Measurements from ENCODE around the gene HLA-DQA1.

GRCh38 chr6:32637883-32638282 is 677 bp downstream of the HLA-DQA1 start:
- TF ChIP-seq, protein P1, sequence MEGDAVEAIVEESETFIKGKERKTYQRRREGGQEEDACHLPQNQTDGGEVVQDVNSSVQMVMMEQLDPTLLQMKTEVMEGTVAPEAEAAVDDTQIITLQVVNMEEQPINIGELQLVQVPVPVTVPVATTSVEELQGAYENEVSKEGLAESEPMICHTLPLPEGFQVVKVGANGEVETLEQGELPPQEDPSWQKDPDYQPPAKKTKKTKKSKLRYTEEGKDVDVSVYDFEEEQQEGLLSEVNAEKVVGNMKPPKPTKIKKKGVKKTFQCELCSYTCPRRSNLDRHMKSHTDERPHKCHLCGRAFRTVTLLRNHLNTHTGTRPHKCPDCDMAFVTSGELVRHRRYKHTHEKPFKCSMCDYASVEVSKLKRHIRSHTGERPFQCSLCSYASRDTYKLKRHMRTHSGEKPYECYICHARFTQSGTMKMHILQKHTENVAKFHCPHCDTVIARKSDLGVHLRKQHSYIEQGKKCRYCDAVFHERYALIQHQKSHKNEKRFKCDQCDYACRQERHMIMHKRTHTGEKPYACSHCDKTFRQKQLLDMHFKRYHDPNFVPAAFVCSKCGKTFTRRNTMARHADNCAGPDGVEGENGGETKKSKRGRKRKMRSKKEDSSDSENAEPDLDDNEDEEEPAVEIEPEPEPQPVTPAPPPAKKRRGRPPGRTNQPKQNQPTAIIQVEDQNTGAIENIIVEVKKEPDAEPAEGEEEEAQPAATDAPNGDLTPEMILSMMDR (IDR thresholded peaks at IDR 0.05), result no peak
- TF ChIP-seq ATF3 (CRISPR knock-in tag; conservative IDR thresholded peaks at IDR 0.05), result no peak
- TF ChIP-seq ELF4 (CRISPR knock-in tag; IDR thresholded peaks at IDR 0.05; ENCODE audit: low read depth), result no peak
- TF ChIP-seq CREM (CRISPR knock-in tag; IDR thresholded peaks at IDR 0.05), result no peak
- no peak for TF ChIP-seq USF2 (CRISPR knock-in tag; IDR thresholded peaks at IDR 0.05)
- no peak for TF ChIP-seq CBFB (CRISPR knock-in tag; IDR thresholded peaks at IDR 0.05; ENCODE audit: low read depth)
- TF ChIP-seq TCF7 (CRISPR knock-in tag; IDR thresholded peaks at IDR 0.05; ENCODE audit: low read depth), result no peak
- TF ChIP-seq SP1 (CRISPR knock-in tag; conservative IDR thresholded peaks at IDR 0.05), result no peak
- no peak for TF ChIP-seq IRF1 (CRISPR knock-in tag; IDR thresholded peaks at IDR 0.05)
- TF ChIP-seq, protein P2, sequence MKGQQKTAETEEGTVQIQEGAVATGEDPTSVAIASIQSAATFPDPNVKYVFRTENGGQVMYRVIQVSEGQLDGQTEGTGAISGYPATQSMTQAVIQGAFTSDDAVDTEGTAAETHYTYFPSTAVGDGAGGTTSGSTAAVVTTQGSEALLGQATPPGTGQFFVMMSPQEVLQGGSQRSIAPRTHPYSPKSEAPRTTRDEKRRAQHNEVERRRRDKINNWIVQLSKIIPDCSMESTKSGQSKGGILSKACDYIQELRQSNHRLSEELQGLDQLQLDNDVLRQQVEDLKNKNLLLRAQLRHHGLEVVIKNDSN (CRISPR knock-in tag; IDR thresholded peaks at IDR 0.05), result no peak
- TF ChIP-seq, protein P3, sequence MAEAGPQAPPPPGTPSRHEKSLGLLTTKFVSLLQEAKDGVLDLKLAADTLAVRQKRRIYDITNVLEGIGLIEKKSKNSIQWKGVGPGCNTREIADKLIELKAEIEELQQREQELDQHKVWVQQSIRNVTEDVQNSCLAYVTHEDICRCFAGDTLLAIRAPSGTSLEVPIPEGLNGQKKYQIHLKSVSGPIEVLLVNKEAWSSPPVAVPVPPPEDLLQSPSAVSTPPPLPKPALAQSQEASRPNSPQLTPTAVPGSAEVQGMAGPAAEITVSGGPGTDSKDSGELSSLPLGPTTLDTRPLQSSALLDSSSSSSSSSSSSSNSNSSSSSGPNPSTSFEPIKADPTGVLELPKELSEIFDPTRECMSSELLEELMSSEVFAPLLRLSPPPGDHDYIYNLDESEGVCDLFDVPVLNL (CRISPR knock-in tag; IDR thresholded peaks at IDR 0.05; ENCODE audit: borderline replicate concordance, low read depth), result no peak
- no peak for TF ChIP-seq NFATC4 (CRISPR knock-in tag; IDR thresholded peaks at IDR 0.05)
- no peak for TF ChIP-seq ESRRA (CRISPR knock-in tag; IDR thresholded peaks at IDR 0.05; ENCODE audit: borderline replicate concordance)
- no peak for TF ChIP-seq ATF1 (CRISPR knock-in tag; IDR thresholded peaks at IDR 0.05)

Data from WTC11 (cell line).